Activated naive CD8-positive, alpha-beta T cell treated with anti-CD3 and anti-CD28 coated beads, Interleukin-2, amount 50 U/mL, for 16 hours (primary cell): ENCODE measurements around the gene RALGPS2.

Source experiments
- DNase-seq: peaks from one replicate; pipeline ENCODE4 v3.0.0-alpha.2; 2020; ENCODE audit warnings: low read depth, low spot score

Gene RALGPS2

DNA sequence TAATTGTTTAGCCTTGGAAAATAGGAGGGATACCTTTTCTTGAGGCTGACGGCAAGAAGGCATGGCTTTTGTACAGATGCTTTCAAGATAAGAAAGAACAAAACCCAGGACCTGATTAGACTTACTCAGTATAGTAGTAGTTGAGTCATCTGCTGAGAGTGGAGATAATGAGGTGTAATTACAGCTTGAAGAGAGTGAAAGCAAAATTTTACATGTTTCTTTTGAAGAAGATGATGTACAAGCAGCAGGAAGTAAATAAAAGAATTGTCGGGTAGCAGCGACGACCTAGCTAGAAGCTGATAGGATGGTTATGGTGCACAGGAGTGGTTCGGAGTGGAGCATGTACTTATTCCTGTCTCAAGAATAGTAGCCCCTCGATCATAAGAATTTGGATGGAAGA is 139.3 kb downstream of the RALGPS2 start:
- no peak for DNase-seq

DNA sequence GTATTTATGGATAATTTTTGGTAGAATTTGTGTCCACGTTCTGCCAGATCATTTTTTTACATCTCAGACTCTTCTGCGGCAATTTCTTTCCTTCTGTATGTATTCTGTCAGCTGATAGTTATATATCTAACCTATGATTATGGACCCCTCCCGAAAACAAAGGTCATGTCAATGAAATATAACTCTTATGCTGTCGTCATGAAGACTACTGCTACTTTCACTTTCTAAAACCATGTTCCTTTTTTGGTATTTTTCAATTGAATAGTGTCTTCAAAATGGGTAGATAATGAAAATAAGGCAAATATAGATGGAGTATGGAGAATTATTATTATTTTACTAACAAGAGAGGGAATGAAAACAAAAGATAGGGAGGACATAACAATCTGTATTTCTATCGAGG is 142.6 kb downstream of the RALGPS2 start:
- DNase-seq = no peak

DNA sequence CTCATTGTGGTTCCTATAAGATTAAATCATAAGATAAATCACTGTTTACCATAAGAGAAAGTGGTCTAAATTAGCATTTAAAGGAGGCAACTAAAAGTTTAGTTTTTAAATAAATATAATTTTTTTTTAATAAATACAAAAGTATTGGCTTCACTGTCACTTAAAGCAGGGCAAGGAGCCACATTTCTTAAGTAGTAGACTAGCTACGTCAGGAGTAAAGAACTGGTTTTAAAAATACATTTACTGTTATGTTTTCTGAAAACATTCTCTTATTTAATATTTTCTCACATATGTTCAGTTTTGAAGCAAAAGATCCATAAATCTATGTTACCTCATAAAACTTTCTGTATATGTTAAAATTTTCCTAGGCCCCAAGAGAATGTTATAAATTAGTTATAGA is 143.7 kb downstream of the RALGPS2 start:
- DNase-seq = no peak

DNA sequence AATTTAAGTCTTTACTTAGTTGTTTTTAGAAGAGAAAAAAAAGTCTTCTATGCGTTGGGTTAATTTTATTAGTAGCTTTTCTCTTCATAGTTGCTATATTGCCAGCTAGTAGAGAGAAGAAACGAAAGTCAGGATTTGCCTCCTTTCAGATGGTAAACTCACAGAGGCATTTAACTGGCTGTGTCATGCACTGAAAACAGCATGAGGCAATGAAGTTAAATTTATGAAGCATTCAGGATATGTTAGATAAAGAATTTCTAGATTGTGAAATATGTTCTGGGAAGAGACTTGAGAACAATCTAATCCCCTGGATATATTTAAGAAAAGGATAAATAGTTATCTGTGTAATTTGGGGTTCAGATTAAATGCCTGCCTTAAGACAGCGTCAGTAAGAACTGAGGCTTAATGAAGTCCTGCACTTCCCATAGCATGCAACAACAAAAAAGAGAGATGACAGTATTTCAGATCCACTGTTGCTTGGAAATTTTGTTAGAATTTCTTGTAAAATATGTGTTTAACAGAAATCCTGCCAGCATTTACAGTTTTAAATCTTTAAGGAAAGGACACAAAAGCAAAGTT is 144.2 kb downstream of the RALGPS2 start:
- DNase-seq = no peak

DNA sequence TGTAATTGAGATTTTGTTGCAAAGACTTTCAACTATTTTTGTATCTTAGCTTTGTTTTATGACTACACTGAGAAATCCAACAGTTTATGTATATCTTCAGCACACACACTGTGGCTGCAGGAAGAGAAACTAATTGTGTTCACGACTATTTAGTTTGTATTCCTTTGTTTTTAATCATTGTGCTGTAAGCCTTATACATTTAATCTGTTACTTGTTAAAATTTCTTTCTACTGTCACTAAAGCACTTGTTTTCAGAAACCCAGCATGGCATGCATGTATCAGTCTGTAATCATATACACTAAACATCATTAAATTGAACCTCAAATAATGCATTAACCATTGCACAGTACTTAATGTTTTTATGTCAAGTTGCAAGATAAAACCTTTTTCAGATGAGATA is 145.2 kb downstream of the RALGPS2 start:
- no peak for DNase-seq

DNA sequence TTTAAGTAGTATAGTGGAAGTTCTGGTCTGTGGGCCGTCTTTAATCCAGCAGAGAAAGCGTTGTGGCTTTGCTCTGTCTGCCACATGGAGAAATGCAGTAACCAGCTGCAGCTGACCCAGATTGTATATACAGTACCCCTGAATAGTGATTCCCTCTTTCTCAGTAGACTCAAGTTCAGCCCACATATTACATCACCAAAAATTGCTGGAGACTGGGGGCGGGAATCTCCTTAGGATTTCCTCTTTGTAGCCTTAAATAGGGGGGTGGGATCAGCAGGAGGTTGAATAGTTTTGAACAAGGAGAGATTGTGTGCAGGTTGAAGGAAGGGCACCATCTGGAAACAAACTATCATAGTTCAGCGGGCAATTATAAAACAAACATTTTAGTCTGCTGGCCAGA is 145.9 kb downstream of the RALGPS2 start, which contains the start of gene ANGPTL1:
Gene ANGPTL1, minus strand, starts transcription at position 134 of the 400 bp plus-strand sequence. CDS start 5,301 bp downstream, outside the sequence.
- DNase-seq = no peak

DNA sequence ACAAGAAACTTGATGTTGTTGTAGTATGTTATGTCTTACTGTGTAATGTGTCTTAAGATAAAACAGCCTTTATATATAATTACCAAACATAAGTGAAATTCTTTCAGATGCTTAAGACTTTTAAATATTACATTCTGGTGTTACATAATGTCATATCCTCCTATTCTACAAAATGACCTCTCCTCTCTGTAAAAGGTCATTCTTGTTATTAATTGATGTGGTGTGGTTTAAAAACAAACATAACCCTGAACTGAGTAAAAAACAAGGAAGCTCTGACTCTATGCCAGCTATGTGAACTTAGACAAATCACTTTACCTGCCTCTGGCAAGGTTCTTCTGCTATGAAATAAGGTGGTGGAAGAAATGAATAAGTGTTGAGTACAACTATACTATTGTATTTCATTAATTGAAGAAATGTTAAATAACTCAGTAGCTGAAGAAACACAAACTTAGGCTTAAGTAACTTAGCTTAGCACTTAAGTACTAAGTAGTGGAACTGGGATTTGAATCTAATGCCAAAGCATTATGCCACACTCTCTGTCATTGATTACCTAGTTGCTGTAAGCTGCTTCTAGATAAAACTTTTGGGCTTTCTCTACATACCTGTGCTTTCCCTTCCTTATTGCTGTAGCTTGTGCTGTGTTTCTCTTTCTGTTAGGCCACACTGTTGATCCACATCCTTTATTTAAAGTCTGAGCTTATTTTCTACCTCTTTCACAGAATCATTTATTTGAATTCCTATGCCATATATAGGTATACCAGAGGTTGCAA is 146.7 kb downstream of the RALGPS2 start:
- DNase-seq = no peak

DNA sequence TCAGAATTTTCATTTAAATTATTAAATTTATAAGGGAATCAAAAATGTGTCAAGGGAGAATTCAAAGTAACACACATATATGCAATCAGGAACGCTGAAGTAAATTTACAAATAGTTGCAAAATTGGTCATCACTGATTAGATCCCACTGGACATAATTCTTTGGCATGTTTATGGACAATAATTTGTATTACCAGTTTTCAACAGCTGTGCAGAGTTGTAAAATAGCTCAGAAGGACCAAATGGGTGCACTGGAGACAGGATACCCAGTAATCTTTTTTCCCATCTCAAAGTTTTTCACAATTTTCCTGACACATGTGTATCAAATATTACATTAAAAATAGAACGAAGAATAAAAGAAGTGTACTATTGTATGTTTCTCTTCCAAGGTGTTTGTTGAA is 149.9 kb downstream of the RALGPS2 start:
- no peak for DNase-seq

DNA sequence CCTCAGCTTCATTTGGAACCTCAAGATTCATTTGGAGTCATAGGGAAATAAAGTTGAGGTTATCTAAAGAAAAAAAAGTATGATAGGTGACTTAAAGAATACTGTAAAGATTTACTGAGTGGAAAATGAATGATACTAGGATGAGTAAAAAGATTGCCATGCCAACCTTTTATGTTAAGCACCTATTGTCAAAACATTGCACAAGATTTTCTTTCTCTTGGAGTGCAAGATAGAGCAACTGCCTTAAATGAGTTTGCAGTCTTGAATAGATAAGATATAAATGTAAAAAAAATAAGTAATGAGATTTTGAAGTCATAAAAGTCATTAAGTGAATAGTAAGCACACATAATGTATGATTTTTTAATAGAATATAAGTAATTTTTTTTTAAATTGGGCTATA is 150.9 kb downstream of the RALGPS2 start:
- DNase-seq = no peak

DNA sequence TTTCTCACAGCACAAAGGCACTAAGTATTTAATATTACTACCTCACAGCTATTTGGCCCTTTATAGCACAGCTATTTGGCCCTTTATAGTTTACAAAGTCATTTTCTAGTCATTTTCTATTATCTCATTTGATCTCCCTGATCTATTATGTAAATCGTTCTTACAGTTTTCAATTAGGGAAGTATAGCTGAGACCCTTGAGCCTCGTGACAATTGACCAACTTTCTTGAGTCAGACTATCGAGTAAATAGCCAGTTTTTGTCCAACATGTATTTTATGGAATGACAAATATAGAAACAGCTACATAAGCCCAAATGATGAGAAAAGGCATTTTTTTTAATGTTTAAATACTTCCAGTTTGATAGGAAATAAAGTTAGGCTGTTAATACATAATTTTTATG is 152.9 kb downstream of the RALGPS2 start:
- DNase-seq = no peak

DNA sequence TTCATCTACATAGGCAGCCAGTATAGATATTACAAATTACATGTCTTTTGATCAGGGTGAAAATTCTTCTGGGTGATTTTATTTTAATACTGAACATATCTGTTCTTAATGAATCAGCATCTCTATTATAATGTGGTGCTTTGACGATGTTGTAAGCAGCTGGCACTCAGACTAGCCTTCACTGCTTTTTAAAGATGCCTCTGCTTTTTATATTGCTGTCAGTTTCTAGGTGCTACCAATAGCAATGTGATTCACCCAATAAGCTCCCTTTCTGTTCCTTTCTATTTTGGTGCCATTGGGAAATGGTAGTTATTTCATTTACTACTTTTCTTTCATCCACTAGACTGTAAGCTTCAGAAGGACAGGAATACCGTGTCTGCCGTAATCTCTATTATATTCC is 156.9 kb downstream of the RALGPS2 start:
- DNase-seq = no peak

DNA sequence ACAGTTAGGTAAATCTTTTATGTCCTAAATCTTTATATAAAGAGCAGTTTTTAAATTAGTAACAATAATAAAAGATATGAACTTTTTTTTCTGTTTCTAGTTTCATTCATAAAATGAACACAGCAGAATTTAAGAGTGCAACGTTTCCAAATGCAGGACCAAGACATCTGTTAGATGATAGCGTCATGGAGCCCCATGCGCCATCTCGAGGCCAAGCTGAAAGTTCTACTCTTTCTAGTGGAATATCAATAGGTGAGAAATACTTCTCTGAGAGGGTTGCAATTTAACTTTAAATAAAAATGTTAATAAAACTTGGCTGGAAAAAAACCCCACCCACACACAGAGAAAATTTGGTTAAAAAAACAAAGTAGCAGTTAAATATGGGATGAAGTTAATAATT is 160.8 kb downstream of the RALGPS2 start:
- no peak for DNase-seq

DNA sequence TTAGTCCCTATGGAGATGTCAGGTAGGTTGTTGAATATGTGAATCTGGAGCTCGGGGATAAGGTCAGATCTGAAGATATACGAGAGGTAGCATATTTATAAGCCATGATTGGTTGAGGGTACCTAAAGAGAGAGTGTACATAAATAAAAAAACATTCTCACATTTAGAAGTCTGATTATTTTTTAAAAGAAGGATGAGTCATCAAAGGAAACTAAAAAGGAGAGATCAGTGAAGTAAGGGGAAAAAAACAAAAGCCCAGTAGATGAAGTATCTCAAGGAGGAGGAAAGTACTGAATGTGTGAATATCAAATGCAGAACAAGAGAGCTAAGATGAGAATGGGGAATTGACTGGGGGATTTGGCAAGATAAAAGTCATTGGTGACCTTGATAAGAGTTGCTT is 161.5 kb downstream of the RALGPS2 start:
- DNase-seq = no peak

DNA sequence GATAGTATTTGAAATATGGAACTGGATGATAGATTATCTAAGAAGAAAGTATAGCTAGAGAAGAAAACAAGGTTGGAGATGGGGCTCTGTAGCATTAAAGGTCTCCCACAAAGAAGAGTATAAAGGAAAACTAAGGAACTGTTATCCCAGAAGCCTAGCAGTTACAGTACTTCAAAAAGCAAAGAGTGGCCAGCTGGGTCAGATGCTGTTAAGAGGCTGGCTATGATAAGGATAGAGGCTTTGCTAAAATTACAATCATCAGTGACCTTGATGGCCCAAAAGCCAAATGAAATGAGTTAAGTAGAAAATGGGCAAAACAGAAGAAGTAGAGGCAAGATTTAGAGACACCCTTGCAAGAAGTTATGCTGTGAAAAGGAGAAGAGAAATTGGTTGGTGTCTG is 170.9 kb downstream of the RALGPS2 start:
- DNase-seq = no peak

DNA sequence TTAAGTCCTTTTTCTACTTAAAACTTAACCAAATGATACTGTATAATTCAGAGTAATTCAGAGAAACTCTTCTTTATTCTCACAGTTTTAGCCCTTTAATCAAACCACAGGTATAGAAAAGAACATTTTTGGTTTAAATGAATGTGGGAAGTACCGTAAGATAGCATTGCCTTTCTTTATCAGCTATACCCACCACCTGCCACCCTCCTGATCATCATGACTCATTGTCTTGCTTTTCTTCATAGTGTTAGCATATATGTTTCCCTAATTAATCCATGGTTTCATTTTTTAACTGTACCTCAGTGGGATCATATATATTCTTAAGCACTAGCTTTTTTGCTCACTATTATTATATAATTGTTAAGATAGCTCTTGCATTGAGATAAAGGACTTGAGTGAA is 173.4 kb downstream of the RALGPS2 start:
- DNase-seq = no peak

DNA sequence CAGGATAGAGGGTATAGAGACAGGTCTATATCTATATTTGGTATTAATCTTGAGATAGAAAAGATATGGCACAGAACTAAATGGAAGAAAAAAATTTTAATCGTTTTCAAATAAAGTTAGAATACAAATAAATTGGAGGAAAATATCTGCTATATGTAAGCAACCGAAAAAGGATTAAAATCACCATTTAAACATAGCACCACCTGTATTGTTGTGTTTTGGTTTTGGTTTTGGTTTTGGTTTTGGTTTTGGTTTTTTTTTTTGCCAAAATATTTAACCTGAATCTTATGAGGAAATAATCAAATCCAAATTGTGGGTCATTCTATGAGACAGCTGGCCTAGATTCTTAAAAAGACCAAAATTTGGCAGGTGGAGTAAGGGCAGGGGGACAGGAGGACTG is 174.4 kb downstream of the RALGPS2 start:
- DNase-seq = no peak

DNA sequence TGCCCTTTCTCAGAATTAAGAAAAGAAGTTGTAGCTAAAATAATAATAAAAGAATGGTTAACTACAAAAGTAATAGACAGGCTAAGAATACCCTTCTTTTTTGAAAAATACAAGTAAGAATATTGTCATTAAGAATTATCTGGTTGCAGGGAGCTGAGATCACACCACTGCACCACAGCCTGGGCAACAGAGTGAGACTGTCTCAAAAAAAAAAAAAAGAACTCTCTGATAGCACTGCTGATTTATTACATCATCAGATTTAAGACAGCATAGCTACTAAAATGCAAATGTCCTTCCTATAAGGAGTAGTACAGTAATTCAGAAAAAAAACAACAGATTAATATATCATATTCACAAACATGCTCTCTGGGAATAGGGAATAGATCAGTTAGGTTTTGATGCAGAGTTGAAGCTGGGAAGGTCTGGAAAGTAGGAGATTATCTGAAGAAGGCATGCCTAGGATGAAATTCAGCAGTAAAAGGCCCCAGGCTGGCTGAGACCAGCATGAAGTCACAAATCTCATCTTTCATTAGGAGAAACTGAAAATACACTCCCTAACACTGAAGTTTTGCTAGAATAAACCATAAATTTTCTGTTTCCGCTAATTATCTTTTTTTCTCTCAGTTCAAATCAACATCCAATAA is 176.6 kb downstream of the RALGPS2 start:
- DNase-seq = no peak

DNA sequence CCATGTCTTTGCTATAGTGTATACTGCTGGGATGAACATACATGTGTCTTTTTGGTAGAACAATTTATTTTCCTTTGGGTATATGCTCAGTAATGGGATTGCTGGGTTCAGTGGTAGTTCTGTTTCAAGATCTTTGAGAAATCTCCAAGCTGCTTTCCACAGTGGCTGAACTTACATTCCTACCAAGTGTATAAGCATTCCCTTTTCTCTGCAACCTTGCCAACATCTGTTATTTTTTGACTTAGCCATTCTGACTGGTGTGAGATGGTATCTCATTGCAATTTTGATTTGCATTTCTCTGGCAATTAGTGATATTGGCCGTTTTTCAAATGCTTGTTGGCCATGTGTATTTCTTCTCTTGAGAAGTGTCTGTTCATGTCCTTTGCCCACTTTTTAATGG is 183.3 kb downstream of the RALGPS2 start:
- no peak for DNase-seq

DNA sequence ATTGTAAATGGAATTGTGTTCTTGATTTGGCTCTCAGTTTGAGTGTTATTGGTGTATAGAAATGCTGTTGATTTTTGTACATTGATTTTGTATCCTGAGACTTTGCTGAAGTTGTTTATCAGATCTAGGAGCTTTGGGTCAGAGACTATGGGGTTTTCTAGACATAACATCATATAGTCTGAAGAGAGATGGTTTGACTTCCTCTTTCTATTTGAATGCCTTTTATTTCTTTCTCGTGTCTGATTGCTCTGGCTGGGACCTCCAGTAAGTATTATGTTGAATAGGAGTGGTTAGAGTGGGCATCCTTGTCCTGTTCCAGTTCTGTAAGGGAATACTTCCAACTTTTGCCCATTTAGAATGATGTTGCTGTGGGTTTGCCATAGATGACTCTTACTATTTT is 185.0 kb downstream of the RALGPS2 start:
- no peak for DNase-seq

DNA sequence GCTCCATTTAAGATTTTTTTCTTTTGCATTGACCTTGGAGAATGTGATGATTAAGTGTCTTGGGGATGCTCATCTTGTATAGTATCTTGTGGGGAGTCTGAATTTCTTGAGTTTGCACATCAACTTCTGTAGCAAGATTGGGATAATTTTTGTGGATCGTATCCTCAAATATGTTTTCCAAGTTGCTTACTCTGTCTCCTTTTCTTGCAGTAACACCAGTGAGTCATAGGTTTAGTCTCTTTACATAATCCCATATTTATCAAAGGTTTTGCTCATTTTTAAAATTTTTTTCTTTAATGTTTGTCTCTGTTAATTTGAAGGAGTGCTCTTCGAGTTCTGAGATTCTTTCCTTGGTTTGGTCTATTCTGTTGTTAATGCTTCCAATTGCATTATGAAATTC is 187.6 kb downstream of the RALGPS2 start:
- DNase-seq = no peak

DNA sequence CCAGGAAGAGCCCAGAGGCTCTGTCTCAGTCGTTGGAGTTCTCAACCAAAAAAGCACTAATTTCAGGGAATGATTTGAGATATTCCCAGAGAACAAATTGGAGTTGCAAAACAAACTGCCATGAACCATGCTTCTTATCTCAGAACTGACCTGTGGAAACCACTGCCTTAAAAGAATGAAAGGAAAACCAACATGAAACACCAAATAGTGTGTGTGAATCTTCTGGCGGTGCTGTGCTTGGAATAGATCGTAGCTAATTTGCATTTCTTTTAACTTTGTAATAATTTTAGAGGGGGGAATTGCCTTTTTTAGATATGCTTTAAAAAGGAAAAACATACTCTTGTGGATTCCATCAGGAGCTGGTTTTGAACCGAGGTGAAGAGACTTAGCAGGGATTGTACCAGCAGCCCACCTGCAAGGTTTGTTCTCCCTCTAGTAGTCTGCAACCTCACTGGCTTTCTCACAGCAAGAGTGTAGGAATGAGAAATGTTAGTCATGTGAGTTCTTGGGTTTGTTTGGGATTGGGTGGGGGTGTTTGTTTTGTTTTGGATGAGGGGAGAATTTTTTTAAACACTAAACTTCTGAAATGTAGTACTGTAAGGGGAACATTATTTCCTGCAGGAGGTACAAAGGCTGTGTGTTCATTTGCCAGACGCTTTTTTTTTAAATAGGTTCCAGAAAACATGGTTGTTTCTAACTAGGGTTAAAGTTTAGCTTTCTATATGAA is 191.6 kb downstream of the RALGPS2 start:
- no peak for DNase-seq

DNA sequence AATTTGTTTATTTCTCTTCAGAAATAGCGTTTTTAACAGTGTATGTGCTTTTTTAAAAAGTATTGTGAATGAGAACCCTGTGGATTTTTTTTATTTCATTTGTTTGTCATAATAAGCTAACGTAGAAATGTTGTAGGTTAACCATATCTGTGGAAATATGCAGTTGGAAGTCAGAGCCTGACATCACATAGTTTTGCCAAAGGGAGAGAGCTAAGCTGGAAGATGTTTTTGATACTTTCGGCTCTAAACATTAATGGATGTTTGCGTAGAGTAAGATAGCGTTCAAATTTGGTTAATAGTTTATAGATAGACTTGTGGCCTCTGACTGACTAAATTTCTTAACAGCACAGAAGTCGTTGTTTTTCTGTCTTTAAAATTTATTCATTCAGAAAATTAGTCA is 193.3 kb downstream of the RALGPS2 start:
- no peak for DNase-seq
